Measurements from ENCODE around the gene OBP2B. TPM values are rescaled to one million over a fixed set of nuclear protein-coding genes. Genes with fewer than 3 reads are reported as not detected.
A peak's percentile ranks its signal among the peaks of the same experiment; 100 is the strongest.
"Not testable (repeated sequence)": the region's sequence is repeated elsewhere in the genome, so short reads cannot be mapped to it uniquely, and the experiment has no call there.

OBP2B gene
- total RNA-seq, 1 donor from 2014 or later = not detected

DNA sequence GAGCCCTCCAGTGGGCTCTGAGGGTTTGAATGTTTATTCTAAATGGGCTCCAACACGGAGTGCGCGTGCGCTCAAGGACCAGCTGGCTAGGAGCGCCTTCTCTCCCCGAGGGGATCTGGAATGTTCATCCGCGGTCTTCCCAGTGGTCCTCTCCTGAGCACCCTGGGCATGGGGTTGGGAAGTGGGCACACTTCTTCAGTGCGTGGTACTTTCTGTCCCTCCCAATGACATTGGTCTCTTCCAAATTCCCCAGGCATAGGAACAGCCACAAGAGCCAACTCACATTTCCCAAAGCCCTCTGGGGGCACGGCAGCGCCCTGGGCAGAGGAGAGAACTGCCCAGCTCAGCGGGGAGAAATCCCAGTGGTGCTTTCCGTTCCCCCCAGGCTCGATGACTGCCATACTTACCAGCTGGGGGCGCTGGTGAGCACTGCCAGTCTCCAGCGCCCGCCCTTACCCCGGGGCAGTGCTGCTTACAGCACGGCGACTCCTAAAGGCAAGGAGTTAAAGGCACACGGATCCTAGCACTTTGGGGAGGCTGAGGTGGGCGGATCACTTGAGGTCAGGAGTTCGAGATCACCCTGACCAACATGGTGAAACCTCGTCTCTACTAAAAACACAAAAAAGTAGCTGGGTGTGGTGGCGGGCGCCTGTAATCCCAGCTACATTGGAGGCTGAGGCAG lies 29.9 kb upstream of the OBP2B start:
- DNase-seq (ENCODE audit: low spot score) = peak; percentile 69

- DNase-seq (ENCODE audit: low spot score) = peak; percentile 74
Observed at GRCh38 chr9:133238272-133238850, 29.3 kb upstream of the OBP2B start.

DNA sequence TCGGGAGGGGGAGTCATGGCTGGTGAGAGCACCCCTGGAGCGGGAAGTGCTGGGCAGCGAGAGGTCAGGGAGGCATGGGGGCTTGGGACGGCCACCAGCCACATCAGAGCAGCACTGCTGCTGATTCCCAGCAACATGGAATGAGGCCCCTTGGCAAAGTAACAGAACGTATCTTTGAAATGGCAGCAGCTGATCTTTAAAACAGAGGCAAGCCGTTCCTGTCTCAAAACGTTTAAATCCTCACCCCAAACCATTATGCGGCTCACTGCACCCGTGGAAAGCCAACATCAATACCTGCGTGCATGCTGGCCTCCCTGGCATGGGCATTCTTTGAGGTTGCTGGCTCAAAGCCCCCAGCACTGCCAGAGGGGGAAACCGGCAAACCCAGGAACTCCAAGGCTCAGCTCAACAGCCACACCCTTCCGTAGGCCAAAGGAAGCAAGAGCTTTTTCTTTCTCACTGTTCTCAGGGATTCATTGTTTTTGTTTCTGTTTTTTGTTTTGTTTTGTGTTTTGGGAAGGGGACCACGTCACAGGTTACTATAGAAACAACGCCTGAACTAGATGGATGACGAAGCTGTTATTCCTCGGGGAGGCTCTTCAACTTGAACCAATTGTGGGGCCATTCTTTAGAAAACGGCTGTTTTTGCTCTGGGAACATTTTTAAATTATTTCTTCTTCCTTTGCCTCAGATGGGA lies 28.1 kb upstream of the OBP2B start:
- peak; percentile 43 for DNase-seq (ENCODE audit: low spot score)

DNA sequence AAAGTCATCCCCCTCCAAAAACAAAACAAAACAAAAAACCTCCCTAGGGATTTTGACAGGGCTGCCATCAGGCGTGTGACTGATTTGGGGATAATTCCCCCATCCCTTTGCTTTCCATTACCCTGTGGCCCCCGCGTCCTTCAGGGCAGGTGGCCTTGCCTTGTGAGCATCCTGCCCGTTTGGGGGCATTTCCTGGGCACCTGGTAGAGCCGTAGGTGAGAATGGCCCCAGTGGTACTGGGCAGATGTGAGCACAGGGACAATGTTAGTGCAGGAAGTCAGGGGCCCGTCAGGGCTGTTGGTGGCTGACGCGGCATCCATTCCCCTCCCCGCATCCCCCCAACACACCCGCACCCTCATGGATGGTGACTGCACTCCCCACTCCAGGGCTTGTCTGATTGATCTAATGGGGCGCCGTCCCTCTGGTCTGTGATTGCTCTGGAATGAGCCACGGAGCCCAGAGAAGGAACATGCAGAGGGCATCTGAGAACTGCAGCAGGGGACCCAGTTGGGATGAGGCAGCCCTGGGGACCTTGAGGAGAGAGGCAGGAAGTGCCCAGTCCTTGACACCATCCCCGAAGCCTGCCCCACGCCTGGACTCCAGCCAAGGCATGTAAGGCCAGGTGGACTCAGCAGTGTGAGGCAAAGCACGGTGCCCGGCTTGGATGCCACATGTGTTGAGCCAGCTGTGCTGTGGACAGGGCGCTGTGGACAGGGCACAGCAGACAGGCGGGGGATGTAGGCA lies 27.4 kb upstream of the OBP2B start:
- DNase-seq (ENCODE audit: low spot score) = peak; percentile 41

GRCh38 chr9:133235549-133236222 lies 26.6 kb upstream of the OBP2B start:
- peak; percentile 29 for DNase-seq (ENCODE audit: low spot score)

DNA sequence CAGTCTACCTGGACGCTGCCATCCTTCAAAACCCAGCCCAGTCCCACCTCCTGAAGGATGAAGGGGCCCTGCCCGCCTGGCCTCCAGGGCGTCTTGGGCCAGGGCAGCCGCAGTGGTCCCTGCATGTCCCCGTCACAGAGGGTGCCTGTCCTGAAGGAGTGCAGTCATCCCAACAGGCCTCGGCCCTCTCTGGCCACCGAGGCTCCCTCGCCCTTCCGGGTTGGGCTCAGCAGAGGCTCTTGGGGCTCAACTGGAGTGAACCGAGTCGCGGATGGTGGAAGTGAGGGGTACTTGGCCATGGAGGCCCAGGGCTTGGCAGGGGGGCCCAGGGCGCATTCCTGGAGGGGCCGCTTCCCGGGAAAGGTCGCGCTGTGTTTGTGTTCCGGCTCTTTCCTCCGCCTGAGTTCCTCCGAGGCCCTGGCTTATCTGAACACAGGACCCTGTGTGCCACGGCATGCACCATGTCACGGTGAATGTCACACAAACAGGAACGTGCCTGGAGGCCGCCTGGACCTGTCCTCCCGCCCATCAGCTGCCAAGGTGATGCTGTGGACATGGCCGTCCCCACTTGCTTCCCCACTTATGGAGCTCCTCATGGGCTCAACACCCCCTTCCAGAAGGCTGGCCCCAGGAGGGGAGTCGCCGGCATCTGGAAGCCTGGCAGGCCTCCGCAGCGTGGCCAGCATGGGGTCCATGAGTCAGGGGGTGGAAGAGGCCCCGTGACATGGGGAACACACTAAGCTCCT lies 25.7 kb upstream of the OBP2B start:
- peak; percentile 32 for DNase-seq (ENCODE audit: low spot score)

GRCh38 chr9:133233681-133234432 lies 24.8 kb upstream of the OBP2B start:
- peak; percentile 37 for DNase-seq (ENCODE audit: low spot score)

GRCh38 chr9:133231934-133232568 lies 23.0 kb upstream of the OBP2B start:
- peak; percentile 24 for DNase-seq (ENCODE audit: low spot score)

GRCh38 chr9:133230514-133230913 lies 21.5 kb upstream of the OBP2B start:
- not testable (repeated sequence) for DNase-seq (ENCODE audit: low spot score)

DNA sequence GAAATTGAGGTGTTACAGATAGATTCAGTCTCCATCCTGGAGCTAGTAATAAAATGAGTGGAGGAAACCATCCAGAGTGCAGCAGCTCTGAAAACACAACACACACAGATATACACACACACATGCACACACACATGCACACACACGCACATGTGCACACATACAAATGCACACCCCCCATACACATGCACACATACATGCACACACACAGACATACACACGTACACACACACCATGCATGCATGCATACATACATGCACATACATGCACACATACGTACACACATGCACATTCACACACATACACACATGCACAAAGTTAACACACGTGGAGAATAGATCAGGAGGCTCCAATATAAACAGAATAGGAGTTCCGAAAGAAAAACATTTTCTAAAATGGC lies 21.0 kb upstream of the OBP2B start:
- no peak for DNase-seq (ENCODE audit: low spot score)

DNA sequence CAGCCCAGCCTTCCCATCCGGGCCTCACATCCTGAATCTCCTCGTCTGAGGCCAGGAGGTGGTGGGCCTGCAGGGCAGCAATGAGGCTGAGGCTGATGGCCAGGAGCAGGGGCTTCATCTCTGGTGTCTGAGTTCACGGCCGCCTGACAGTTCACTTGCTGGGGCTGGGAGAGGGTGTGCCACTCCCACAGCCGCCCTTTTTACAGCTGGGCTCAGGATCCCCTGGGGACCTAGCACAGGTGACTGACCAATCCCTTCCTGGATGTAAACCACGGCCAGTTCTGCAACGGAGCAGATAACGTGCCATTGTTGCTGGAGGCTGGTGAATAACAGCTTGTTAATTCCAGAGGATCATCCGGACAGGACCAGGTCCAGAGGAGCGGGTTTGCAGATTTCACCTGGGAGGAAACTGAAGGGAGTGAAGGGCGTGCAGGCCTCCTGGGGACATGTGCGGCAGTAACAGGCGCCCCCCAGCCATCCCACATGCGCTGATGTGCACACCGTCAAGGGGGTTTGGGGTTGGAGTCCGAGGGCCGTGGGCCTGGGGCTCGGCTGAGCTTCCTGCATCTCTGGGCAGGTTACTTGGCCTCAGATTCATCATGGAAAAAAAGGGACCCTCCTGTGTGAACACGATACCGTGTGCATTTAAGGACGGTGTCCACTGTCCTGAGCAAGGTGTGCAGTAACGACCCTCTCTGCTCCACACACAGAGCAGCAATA lies 19.6 kb upstream of the OBP2B start:
- DNase-seq (ENCODE audit: low spot score) = peak; percentile 31

GRCh38 chr9:133227996-133228395 lies 18.9 kb upstream of the OBP2B start:
- DNase-seq (ENCODE audit: low spot score) = peak; percentile 26

DNA sequence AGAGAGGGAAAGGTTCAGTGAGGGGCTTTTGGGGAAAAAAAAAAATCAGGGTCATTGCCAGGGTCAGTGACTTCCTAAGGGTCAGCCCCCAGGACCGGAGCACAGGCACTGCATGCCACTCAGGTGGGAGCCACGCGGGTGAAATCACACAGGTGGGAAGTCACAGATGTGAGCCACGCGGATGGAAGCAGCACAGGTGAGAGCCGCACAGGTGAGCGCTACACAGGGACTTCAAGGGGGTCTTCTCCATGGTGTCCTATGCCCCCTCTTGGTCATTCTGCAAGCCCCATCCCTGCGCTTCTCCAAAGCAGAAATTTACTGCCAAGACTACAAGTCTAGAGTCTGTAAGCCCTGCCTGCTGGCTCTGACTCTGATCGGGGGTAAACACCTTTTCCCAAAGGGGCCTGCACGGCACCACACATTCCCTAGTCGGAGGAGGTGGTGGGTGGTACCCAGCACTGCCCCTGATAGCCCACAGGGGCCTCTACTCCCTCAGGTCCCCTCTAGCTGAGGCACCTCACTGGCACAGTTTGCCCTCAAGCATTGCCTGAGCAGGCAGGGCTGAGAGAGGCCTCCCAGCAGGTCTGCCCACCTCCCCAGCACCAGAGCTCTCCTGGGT lies 18.3 kb upstream of the OBP2B start:
- DNase-seq (ENCODE audit: low spot score) = peak; percentile 29

DNA sequence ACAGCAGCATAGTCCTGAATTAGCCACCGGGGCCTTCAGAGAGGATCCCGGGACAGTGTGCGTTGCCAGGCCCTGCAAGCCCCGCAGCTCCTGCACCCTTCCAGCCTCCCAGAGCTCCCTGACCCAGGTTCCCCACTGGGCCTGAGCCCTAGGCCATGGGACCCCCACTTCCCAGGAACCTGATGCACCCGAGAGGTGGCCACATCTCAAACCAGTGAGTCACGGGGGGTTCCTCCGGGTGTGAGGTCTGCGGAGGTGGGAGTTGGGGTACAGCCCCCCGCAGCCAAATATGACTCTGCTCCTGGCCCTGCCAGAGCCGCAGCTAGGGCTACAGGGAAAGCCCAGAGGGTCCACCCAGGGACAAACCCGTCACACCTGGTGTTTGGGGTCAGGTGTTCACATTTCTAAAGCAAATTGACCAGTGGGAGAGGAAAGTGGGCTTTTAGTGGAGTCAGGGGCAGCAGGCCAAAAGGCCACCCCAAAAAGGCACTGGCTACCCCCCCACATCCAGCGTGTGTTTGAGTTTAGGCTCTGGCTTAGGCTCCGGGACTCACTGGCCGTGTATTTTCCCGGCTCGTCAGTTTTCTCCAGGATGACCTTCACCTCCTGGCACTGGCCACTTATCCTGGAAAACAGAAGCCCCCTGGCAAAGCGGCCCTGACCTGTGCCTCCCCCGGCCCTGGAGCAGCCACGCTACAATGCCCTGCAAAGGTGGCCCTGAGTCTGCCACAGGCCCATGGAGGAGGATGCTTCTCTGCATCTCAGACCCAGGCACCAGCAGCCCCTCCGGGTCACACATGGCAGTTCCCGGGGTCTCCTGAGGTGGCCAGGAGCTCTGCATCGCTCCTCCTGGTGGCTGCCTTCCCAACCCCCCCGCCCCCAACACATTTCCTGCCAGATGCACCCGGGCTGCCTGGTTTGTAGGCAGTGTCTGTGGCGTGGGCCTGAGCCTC lies 17.4 kb upstream of the OBP2B start:
- DNase-seq (ENCODE audit: low spot score) = peak; percentile 35

DNA sequence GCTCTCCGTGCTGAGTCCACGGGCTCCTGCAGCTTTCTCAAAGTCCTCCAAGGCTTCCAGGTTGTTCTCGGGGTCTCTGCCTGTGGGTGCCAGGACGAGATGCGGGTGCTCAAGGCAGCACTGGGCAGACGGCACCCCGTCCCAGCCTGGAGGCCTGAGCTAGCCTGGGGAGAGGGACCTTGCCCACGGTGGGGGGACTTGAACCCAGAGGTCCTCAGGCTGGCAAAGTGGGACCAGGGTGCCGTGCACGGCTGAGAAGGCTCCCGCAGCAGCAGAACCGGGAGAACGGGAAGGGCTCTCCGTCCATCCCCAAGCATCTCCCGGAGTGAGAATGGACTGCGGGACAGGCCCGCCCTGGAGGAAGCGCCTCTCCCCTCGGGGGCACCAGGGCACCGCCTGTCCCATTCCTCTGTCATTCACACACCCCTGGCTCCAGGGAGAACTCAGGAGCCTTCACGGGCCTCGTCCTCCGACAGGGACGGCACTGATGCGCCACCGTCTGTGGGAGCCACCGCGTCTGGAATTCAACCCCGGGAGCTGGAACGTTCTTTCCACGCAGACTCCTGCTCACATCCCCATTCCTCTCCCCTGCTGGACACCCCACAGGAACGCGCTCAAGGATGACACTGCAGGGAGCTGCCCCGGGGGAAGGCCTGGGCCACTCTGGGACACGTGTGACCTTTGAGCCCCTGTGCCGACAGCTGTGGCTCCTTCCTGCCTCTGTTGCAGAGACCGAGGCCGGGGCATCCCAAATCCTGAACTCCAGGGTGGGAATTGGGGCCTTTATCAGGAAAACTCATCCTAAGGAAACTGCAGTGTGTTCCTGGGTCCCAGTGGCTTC lies 16.3 kb upstream of the OBP2B start:
- DNase-seq (ENCODE audit: low spot score) = peak; percentile 36

- DNase-seq (ENCODE audit: low spot score) = no peak
Observed at GRCh38 chr9:133224762-133225161, 15.7 kb upstream of the OBP2B start.
